GM11168 (cell line): ENCODE measurements around the gene GJA8.
"Not testable (repeated sequence)": the region's sequence is repeated elsewhere in the genome, so short reads cannot be mapped to it uniquely, and the experiment has no call there.

Experiments used
- in situ Hi-C: fragments of 300-500 bp; cut with MboI; formaldehyde crosslinking; loops from one replicate; pipeline ENCODE4 v1.12.0; 2022; ENCODE audit warnings: low sequenced_read_pairs; ENCODE audit not compliant: unreplicated experiment

GJA8 gene

GRCh38 chr1:147924813-147925212 lies 22.2 kb downstream of the GJA8 start:
- in situ Hi-C loops, result no loop called here

GRCh38 chr1:147927215-147927614 lies 24.6 kb downstream of the GJA8 start:
- in situ Hi-C loops, result not testable (repeated sequence)

- in situ Hi-C loops, result not testable (repeated sequence)
Measured at GRCh38 chr1:147927689-147928088, 25.1 kb downstream of the GJA8 start.

DNA sequence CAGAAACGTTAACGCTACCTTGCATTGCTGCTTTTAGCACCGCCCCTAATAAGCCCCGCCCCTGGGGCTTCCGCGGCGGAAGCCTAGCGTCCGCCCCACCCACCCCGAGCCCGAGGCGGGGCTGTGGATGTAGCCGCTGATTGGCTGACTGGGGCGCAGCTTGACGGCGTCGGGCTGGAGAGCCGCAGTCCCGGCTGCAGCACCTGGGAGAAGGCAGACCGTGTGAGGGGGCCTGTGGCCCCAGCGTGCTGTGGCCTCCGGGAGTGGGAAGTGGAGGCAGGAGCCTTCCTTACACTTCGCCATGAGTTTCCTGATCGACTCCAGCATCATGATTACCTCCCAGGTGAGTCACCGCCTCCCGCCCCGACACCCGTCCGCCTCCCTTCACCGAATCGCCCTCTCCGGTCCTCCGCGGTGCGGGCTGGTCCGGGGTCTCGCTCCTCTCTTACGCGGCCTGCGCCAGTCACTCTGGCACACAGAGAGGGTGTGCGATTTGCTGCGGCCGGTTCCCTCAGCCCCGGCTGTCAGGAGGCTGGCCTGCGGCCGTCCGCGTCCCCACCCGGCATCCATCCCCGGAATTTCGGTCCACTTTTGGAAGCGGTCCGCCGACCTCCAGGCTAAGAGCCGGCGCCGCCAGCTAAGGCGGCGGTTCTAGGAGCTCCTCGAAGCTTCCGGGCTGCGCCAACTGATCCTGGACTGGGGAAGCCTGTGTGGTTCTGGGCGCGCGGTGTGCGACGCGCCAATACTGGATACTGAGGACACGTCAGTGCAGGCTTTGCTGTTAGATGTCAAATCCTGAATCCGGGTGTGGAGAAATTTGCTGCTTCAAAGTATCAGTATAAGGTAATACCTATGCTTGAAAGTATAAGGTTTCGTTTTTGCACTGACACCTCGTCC lies 25.9 kb downstream of the GJA8 start, which contains the start of gene GPR89B:
GPR89B (plus strand) TSS at position 185 of the 897 bp plus-strand sequence; CDS start at position 302, 117 bp downstream.
- in situ Hi-C loops, result not testable (repeated sequence)

DNA sequence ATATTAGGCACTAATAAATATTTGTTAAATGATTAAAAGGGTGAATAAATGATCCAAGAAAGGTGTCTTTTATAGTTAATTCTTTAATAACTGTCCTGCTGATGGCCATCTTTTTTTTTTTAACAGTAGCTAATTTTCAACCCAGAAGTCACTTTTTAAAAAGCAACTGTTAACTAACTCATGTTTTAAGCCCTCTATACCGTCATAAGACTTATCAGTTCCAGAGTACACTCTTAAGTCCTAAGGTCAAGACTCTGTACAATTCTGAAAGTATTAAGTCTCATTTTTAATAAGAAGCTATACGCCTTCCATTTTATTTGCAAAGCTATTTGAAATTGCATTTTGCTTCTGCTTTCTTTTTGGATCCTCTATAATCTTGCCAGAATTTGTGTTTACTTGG lies 28.5 kb downstream of the GJA8 start:
- in situ Hi-C loops, result not testable (repeated sequence)

DNA sequence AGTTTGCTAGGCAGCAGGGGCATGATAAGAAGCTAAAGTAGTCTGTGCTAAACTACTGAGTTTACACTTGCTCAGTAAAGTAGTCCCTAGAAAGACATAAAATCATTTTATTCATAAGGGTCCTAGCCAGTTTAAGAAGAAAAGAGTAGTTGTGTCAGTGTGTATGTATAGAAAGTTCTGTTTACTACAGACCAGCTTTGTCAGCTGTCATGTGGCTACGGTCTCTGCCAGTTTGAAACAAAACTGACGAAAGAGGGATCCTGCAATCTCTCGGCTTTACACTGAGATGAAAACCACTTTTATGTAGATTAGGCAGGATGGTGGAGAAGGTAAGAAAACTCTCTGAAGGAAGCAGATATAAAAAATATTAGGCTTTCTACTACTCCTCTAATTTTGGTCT lies 32.7 kb downstream of the GJA8 start:
- in situ Hi-C loops, result not testable (repeated sequence)

DNA sequence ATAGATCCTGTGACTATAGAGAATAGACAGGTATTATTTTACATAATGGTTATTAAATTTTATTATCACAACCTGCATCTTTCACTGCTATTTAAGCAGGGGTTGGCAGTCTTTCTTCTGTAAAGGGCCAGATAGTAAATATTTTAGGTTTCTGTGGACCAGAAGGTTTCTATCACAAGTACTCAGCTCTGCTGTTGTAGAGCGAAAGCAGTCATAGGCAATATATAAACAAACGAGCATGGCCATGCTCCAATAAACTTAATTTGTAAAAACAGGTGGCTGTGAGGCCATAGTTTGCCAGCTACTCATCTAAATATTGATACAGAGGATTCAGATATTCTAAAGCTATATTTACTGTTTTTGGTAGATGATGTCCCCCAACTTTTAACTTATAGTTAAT lies 37.9 kb downstream of the GJA8 start:
- in situ Hi-C loops, result not testable (repeated sequence)

DNA sequence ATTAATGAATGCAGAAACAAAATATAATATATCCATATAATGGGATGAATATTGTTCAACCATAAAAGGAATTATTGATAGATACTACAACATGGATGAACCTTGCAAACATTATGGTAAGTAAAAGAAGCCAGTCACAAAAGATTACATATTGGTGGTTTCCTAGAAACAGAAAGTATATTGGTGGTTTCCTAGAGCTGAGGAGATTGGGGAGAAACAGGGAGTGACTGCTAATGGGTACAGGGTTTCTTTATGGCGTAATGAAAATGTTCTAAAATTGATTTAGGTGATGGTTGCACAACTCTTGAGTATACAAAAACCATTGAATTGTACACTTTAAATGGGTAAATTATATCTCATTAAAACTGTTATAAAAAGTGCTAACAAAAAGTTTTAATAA lies 40.0 kb downstream of the GJA8 start:
- in situ Hi-C loops, result not testable (repeated sequence)

- in situ Hi-C loops, result not testable (repeated sequence)
Measured at GRCh38 chr1:147949517-147949916, 46.9 kb downstream of the GJA8 start.
